ENCODE data around the gene DNTTIP2. TPM values are rescaled to one million over a fixed set of nuclear protein-coding genes. Genes with fewer than 3 reads are reported as not detected.
"Not testable (repeated sequence)": the region's sequence is repeated elsewhere in the genome, so short reads cannot be mapped to it uniquely, and the experiment has no call there.

Gene DNTTIP2
- total and polyA plus RNA-seq, 7 donors = 41.9 to 145 (median 83.6) TPM

DNA sequence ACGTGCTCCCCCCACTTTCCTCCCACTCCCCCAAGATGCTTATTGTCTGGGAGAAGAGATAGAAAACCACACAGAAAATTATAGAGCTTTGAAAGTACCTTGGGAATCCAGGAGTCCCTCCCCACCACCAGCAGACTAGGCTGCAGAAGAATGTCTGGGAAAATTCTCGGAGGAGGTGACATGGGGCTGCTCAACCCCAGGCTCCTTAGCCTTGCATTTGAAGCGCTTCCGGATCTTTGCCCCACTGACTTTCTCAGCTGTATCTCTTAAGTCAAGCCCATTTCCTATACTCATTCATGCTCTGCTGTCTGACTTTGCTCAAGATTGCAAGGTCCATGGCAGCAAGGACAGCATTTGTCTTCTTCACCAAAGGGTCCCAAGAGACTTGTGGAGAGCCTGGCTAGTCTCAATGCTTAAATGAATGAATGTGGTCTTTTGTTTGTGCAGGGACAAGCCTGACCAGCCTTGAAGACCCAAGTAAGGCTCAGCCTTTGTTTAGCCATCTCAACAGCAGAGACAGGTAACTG is 38.0 kb downstream of the DNTTIP2 start:
- no peak for TF ChIP-seq CTCF (IDR thresholded peaks at IDR 0.05)
- intact Hi-C loops (cut with DNase I) = loop anchor here in 1 of 2 donors (5.0 to 10.0 kb wide), 2 partner anchors 209 to 406 kb away; no protein-coding TSS in a partner anchor
- Histone ChIP-seq H3K4me3 (no peak overlapping the region), H3K9me3 (no peaks in the 10 kb centered on the region), H3K27me3 (ENCODE audit: insufficient read depth in 3 of 3, low read length in 2 of 3) (no peaks in the 10 kb centered on the region), H3K36me3 (ENCODE audit: insufficient read depth in 1 of 2, low read depth in 1 of 2) (peaks cover 0 to 30% of the 10 kb centered on the region in 2 donors), H3K27ac (no peak overlapping the region), H3K4me1 (peaks cover 31% of the 10 kb centered on the region)
- ATAC-seq = no peak
- WGBS, 3 donors = 92 to 95% (median 94%) methylated on average over 4 of the region's 4 CpGs
- DNase-seq = no peak

DNA sequence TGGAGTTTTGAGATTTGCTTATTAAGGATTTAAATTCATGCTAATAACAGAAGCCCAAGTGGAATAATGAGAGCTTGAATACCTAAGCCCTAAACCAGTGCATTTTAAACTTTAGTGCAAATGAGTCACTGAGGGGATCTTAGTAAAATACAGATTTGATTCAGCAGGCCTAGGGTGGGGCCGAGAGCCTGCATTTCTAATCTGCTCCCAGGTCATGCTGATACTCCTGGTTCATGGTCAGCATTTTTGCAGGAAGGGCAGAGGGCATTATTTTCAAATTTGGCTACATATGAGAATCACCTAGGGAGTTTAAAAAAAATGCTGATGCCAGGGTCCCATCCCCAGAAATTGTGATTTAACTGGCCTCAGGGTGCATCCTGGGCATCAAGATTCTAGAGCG is 39.3 kb downstream of the DNTTIP2 start:
- intact Hi-C loops (cut with DNase I) = loop anchor here in 1 of 2 donors (5.0 to 10.0 kb wide), 2 partner anchors 207 to 405 kb away; no protein-coding TSS in a partner anchor
- Histone ChIP-seq H3K27ac (no peak overlapping the region), H3K4me1 (peaks cover 21% of the 10 kb centered on the region), H3K9me3 (no peaks in the 10 kb centered on the region), H3K4me3 (no peak overlapping the region), H3K27me3 (ENCODE audit: insufficient read depth in 3 of 3, low read length in 2 of 3) (no peaks in the 10 kb centered on the region), H3K36me3 (ENCODE audit: insufficient read depth in 1 of 2, low read depth in 1 of 2) (peaks cover 0 to 30% of the 10 kb centered on the region in 2 donors)
- no peak for TF ChIP-seq CTCF (IDR thresholded peaks at IDR 0.05)
- 93 to 96% (median 93%) methylated on average over 2 of the region's 2 CpGs for WGBS, 3 donors
- no peak for ATAC-seq
- DNase-seq = no peak

GRCh38 chr1:93839307-93839706 is 39.7 kb downstream of the DNTTIP2 start:
- Histone ChIP-seq H3K27ac (peak overlapping the region; percentile 13), H3K4me1 (peaks cover 16% of the 10 kb centered on the region), H3K4me3 (no peak overlapping the region), H3K9me3 (no peaks in the 10 kb centered on the region), H3K27me3 (ENCODE audit: insufficient read depth in 3 of 3, low read length in 2 of 3) (no peaks in the 10 kb centered on the region), H3K36me3 (ENCODE audit: insufficient read depth in 1 of 2, low read depth in 1 of 2) (peaks cover 0 to 30% of the 10 kb centered on the region in 2 donors)
- DNase-seq = no peak
- TF ChIP-seq CTCF (IDR thresholded peaks at IDR 0.05) = no peak
- ATAC-seq = peak; percentile 85 to 91 (median 87)
- 16 to 36% (median 17%) methylated on average over 1 of the region's 1 CpG for WGBS, 3 donors
- intact Hi-C loops (cut with DNase I) = no loop called here

GRCh38 chr1:93837961-93838360 is 41.0 kb downstream of the DNTTIP2 start:
- ATAC-seq (no peak), DNase-seq (no peak)
- Histone ChIP-seq H3K9me3 (no peaks in the 10 kb centered on the region), H3K4me1 (peaks cover 9% of the 10 kb centered on the region), H3K4me3 (no peak overlapping the region), H3K27ac (no peak overlapping the region), H3K36me3 (ENCODE audit: insufficient read depth in 1 of 2, low read depth in 1 of 2) (peaks cover 0 to 21% of the 10 kb centered on the region in 2 donors), H3K27me3 (ENCODE audit: insufficient read depth in 3 of 3, low read length in 2 of 3) (no peaks in the 10 kb centered on the region)
- TF ChIP-seq CTCF (IDR thresholded peaks at IDR 0.05) = no peak
- intact Hi-C loops (cut with DNase I) = no loop called here
- WGBS, 3 donors = 95 to 100% (median 98%) methylated on average over 3 of the region's 3 CpGs

GRCh38 chr1:93833293-93833692 is 45.7 kb downstream of the DNTTIP2 start:
- H3K36me3 ChIP-seq (ENCODE audit: insufficient read depth in 1 of 2, low read depth in 1 of 2); H3K9me3 ChIP-seq; H3K4me1 ChIP-seq; ATAC-seq; H3K27me3 ChIP-seq (ENCODE audit: insufficient read depth in 3 of 3, low read length in 2 of 3); H3K4me3 ChIP-seq; H3K27ac ChIP-seq; DNase-seq; intact Hi-C loops (cut with DNase I): not testable (repeated sequence)
- WGBS, 3 donors = 88 to 94% (median 90%) methylated on average over 3 of the region's 3 CpGs

All from psoas muscle (tissue), 8 donors.